HUES6 (cell line): Measurements from ENCODE around the gene NUP98.
"Not testable (repeated sequence)": the region's sequence is repeated elsewhere in the genome, so short reads cannot be mapped to it uniquely, and the experiment has no call there.

ENCODE experiments used
- H3K27ac ChIP-seq: 2 replicates; pipeline ENCODE4 v1.7.0; 2013; ENCODE audit warnings: low read depth, mild to moderate bottlenecking, low read length, inconsistent platforms
- H3K27me3 ChIP-seq: 2 replicates; pipeline ENCODE4 v1.6.1; 2013; ENCODE audit warnings: low read length; ENCODE audit not compliant: control insufficient read depth, insufficient read depth
- H3K36me3 ChIP-seq: 2 replicates; pipeline ENCODE4 v1.6.1; 2013; ENCODE audit warnings: low read length; ENCODE audit not compliant: control insufficient read depth, insufficient read depth
- H3K4me1 ChIP-seq: 2 replicates; pipeline ENCODE4 v1.6.1; 2013; ENCODE audit warnings: low read length; ENCODE audit not compliant: control insufficient read depth, insufficient read depth
- H3K4me3 ChIP-seq: 2 replicates; pipeline ENCODE4 v1.5.1; 2013; ENCODE audit warnings: low read depth, low read length
- H3K9ac ChIP-seq: one replicate; pipeline ENCODE4 v1.6.1; 2013; ENCODE audit warnings: mild to moderate bottlenecking, low read length
- H3K9me3 ChIP-seq: 2 replicates; pipeline ENCODE4 v1.6.1; 2013; ENCODE audit warnings: low read depth, low read length; ENCODE audit not compliant: control insufficient read depth, insufficient read depth

Gene NUP98

DNA sequence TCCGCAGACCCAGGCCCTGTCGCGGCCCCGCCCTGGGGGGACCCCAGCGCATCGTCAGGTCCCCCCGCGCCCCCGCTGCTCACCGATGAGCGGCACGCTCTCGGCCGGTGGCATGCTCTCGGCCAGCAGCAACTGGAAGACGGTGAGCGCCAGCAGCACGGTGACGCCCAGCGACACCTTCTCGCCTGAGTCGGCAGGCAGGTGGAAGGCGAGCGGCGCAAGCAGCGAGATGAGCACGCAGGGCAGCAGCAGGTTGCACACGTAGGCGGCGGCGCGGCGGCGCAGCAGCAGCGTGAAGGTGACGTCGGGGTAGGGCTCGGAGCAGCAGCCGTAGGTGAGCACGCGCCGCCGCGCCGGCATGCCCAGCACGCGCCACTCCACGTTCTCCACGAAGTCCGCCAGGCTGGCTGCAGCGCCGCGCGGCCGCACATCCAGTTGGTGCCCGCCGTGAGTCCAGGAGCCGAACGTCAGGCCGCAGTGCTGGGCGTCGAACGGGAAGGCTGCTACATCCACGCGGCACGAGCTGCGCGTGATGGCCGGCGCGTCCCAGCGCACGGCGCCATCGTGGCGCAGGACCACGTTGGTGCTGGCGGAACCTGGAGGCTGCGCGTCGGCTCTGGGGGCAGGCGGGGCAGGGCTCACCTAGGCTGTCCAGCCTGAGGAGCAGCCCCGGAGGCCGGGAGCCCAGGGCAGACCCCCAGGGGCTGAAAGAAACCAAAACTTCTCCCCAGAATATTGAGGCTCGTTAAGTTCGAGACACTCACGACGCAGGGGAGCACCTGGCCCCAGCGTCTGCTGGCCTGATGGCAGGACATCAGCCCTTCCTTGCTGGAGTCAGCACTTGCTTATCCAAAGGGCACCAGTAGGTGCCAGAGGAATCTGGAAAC is 130.0 kb downstream of the NUP98 start:
- no peak overlapping the region for H3K9ac ChIP-seq
- no peaks in the 10 kb centered on the region for H3K27me3 ChIP-seq
- H3K9me3 ChIP-seq, result no peaks in the 10 kb centered on the region
- H3K27ac ChIP-seq, result no peak overlapping the region
- peaks cover 9% of the 10 kb centered on the region; the same call in 1 of the 2 replicates for H3K4me1 ChIP-seq
- no peak overlapping the region for H3K4me3 ChIP-seq
- H3K36me3 ChIP-seq, result peaks cover 44% of the 10 kb centered on the region

DNA sequence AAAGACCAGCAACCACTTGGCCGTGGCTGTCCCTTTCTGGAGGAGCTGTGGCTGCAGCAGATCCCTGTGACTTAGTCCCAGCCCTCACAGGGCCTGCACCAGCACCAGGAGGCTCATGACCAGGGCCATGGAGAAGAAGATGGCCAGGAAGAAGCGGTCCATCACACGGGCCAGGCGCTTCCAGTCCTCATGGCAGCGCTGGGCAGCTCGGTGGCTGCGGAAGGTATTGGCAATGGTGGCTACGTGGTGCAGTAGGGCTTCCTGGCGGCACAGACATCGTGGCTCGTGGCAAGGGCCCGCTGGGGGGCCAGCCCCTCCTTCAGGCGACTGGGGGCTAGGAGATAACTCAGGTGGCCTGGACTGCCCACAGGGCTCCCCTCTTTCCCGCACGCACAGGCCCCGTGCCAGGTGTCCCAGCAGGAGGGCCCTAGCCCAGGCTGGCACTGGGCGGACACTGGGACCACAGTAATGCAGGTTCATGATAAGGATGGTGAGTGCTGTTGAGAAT is 131.3 kb downstream of the NUP98 start:
- no peak overlapping the region for H3K9ac ChIP-seq
- H3K36me3 ChIP-seq, result peaks cover 33% of the 10 kb centered on the region
- no peaks in the 10 kb centered on the region for H3K4me1 ChIP-seq
- H3K27me3 ChIP-seq, result no peaks in the 10 kb centered on the region
- no peak overlapping the region for H3K27ac ChIP-seq
- no peaks in the 10 kb centered on the region for H3K9me3 ChIP-seq
- no peak overlapping the region for H3K4me3 ChIP-seq

DNA sequence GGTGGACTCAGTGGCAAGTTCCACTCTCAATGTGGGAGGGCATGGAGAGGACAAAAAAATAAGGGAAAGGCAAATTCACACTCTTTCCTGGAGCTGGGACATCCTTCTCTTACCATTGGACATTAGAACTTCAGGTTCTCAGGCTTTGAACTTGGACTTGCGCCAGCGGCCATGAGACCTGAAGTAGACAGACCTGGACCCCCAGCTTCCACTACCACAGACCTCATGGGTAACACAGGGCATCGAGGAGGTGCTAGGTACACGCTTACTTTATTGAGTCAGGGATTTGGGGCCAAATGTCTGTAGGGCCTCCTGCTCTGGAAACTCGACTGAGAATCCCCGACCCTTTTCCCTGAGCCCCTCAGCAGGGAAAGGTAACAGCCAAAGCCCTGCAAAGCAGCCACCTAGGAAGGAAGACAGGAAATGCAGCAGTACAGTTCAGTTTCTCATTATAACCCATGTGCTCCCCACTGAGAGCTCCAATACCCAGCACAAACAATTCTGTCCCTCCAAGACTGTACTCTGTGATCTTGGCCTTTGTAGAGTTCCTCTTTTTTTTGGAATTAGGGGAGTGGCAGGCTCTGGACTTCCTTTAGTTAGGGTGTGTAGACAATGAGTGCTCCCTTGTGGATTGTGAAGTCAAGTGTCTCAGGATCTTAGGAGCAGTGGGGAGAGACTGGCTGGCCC is 131.9 kb downstream of the NUP98 start:
- H3K36me3 ChIP-seq, result peaks cover 30% of the 10 kb centered on the region
- H3K27me3 ChIP-seq, result no peaks in the 10 kb centered on the region
- H3K4me1 ChIP-seq, result no peaks in the 10 kb centered on the region
- no peak overlapping the region for H3K27ac ChIP-seq
- H3K9ac ChIP-seq, result no peak overlapping the region
- H3K4me3 ChIP-seq, result no peak overlapping the region
- H3K9me3 ChIP-seq, result no peaks in the 10 kb centered on the region

DNA sequence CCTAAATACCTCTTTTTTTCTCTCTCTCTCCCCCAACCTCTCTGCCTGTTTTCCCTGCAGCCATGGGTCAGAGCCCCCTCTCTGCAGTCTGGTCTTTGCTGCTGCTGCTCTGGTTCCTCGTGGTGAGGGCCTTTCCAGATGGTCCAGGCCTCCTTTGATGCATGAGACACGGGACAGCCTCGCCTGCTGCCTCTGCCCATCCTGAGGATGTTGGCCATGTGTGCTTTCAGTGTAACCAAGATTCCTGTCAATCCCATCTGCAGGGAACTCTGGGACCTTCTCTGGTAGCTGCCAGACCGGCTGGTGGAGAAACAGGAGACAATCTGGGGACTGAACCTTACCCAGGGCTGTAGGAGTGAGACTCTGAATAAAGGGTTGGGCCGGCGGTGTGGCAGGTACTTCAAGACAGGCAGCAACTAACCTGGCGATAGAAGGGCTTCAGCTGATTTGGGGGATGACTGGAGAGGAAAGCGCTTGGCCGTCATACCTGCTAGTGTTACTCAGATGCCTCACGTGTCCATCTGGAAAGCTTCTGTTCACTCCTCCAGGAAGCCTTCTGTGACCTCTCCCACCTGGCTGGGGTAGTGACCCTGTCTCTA is 133.2 kb downstream of the NUP98 start:
- H3K9me3 ChIP-seq, result no peaks in the 10 kb centered on the region
- no peak overlapping the region for H3K9ac ChIP-seq
- H3K36me3 ChIP-seq, result peaks cover 22% of the 10 kb centered on the region; the same call in 1 of the 2 replicates
- no peaks in the 10 kb centered on the region for H3K27me3 ChIP-seq
- H3K27ac ChIP-seq, result no peak overlapping the region
- no peaks in the 10 kb centered on the region for H3K4me1 ChIP-seq
- no peak overlapping the region for H3K4me3 ChIP-seq

GRCh38 chr11:3662856-3663255 is 134.5 kb downstream of the NUP98 start:
- Histone ChIP-seq H3K9ac (no peak overlapping the region), H3K36me3 (peaks cover 18% of the 10 kb centered on the region; the same call in 1 of the 2 replicates), H3K27me3 (no peaks in the 10 kb centered on the region), H3K27ac (no peak overlapping the region), H3K4me3 (no peak overlapping the region), H3K4me1 (no peaks in the 10 kb centered on the region), H3K9me3 (no peaks in the 10 kb centered on the region)

DNA sequence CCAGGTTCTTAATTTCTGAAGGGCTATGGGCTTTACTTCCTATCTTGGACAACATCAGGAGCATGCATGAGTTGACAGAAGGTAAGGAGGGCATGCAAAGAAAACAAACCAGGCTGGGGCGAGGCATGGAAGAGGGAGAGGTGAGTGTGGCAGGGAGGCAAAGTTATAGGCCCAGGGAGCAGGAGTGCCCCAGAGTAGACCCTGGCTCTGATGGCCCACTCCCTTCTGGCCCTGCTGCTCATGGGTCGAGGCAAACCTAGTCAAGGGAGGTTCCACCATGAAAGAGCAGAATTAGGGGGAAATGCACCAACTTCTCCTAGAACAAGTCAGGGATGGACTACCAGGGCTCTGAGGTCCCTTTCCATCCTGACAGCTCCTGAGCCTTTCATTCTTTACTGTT is 136.4 kb downstream of the NUP98 start:
- H3K4me3 ChIP-seq, result no peak overlapping the region
- H3K9ac ChIP-seq, result no peak overlapping the region
- H3K36me3 ChIP-seq, result peaks cover 9% of the 10 kb centered on the region; the same call in 1 of the 2 replicates
- no peaks in the 10 kb centered on the region for H3K9me3 ChIP-seq
- no peaks in the 10 kb centered on the region for H3K27me3 ChIP-seq
- no peaks in the 10 kb centered on the region for H3K4me1 ChIP-seq
- H3K27ac ChIP-seq, result no peak overlapping the region

DNA sequence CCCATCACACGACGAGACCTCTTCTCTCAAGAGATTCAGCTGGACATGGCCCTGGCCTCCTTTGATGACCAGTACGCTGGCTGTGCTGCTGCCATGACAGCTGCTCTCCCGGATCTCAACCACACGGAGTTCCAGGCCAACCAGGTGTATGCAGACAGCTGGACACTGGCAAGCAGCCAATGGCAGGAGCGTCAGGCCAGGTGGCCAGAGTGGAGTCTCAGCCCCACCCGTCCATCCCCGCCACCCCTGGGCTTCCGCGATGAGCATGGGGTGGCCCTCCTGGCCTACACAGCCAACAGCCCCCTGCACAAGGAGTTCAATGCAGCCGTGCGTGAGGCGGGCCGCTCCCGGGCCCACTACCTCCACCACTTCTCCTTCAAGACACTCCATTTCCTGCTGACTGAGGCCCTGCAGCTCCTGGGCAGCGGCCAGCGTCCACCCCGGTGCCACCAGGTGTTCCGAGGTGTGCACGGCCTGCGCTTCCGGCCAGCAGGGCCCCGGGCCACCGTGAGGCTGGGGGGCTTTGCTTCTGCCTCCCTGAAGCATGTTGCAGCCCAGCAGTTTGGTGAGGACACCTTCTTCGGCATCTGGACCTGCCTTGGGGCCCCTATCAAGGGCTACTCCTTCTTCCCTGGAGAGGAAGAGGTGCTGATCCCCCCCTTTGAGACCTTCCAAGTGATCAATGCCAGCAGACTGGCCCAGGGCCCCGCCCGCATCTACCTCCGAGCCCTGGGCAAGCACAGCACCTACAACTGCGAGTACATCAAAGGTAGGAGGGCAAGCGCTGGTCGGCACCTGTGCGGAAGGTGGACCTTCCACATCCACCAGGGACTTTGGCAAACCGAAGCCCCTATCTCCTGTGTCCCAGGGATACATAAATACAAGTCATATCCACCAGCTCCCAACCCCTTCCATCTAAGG is 137.5 kb downstream of the NUP98 start:
- Histone ChIP-seq H3K36me3 (no peaks in the 10 kb centered on the region), H3K27me3 (no peaks in the 10 kb centered on the region), H3K4me3 (no peak overlapping the region), H3K27ac (no peak overlapping the region), H3K9ac (no peak overlapping the region), H3K9me3 (no peaks in the 10 kb centered on the region), H3K4me1 (no peaks in the 10 kb centered on the region)

GRCh38 chr11:3658252-3658651 is 139.1 kb downstream of the NUP98 start:
- H3K9ac ChIP-seq, result no peak overlapping the region
- H3K27ac ChIP-seq, result no peak overlapping the region
- no peak overlapping the region for H3K4me3 ChIP-seq
- no peaks in the 10 kb centered on the region for H3K4me1 ChIP-seq
- H3K27me3 ChIP-seq, result no peaks in the 10 kb centered on the region
- no peaks in the 10 kb centered on the region for H3K9me3 ChIP-seq
- no peaks in the 10 kb centered on the region for H3K36me3 ChIP-seq

- H3K4me1 ChIP-seq, H3K9me3 ChIP-seq, H3K9ac ChIP-seq, H3K27ac ChIP-seq, H3K36me3 ChIP-seq, H3K4me3 ChIP-seq, H3K27me3 ChIP-seq: not testable (repeated sequence)
Observed at GRCh38 chr11:3657331-3657730, 140.0 kb downstream of the NUP98 start.

DNA sequence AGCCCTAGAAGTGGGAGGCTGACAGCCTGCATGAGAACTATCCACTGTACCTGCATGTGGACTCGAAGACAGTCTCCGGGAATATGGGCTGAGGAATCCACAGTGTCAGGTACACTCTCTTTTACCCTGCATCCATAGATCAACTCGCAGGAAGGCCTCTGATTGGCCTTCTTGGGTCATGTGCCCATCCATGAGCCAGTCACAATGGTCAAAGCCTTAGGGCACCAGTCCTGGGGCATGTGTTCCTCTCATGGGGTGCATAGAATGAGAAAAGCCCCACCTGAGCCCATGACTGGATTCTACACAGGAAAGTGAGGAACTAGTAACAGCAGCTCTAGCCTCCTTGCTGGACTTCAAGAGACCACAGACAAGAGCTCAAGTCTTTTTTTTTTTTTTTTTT is 141.8 kb downstream of the NUP98 start:
- Histone ChIP-seq H3K27ac (no peak overlapping the region), H3K36me3 (no peaks in the 10 kb centered on the region), H3K4me1 (no peaks in the 10 kb centered on the region), H3K9me3 (no peaks in the 10 kb centered on the region), H3K4me3 (no peak overlapping the region), H3K9ac (no peak overlapping the region), H3K27me3 (no peaks in the 10 kb centered on the region)
